H9 (cell line): ENCODE data around the gene RPLP2. TPM values are rescaled to one million over a fixed set of nuclear protein-coding genes. Genes with fewer than 3 reads are reported as not detected.

ENCODE experiments used
- DNase-seq: peaks from one replicate; pipeline ENCODE4 v3.0.0-alpha.2; 2017
- H2AFZ ChIP-seq: one replicate; pipeline ENCODE4 v1.6.1; 2013; ENCODE audit warnings: mild to moderate bottlenecking, low read length, control low read depth, moderate library complexity
- H2AK5ac ChIP-seq: 2 replicates; pipeline ENCODE4 v1.6.1; 2013; ENCODE audit warnings: low read length, control low read depth, mixed read lengths; ENCODE audit not compliant: insufficient read length
- H2BK120ac ChIP-seq: one replicate; pipeline ENCODE4 v1.6.1; 2013; ENCODE audit warnings: low read depth, mild to moderate bottlenecking, low read length, control low read depth, inconsistent platforms; ENCODE audit not compliant: poor library complexity, severe bottlenecking
- H2BK12ac ChIP-seq: 2 replicates; pipeline ENCODE4 v1.6.1; 2013; ENCODE audit warnings: low read length, control low read depth, mixed read lengths, low read depth; ENCODE audit not compliant: insufficient read length
- H2BK15ac ChIP-seq: 2 replicates; pipeline ENCODE4 v1.6.1; 2013; ENCODE audit warnings: low read depth, low read length, control low read depth
- H2BK20ac ChIP-seq: one replicate; pipeline ENCODE4 v1.6.1; 2013; ENCODE audit warnings: low read depth, mild to moderate bottlenecking, low read length, control low read depth, inconsistent platforms; ENCODE audit not compliant: poor library complexity, severe bottlenecking
- H2BK5ac ChIP-seq: 2 replicates; pipeline ENCODE4 v1.6.1; 2013; ENCODE audit warnings: low read length, control low read depth, mixed read lengths; ENCODE audit not compliant: insufficient read length
- H3K14ac ChIP-seq: 2 replicates; pipeline ENCODE4 v1.6.1; 2013; ENCODE audit warnings: low read length, control low read depth; ENCODE audit not compliant: insufficient read depth
- H3K18ac ChIP-seq: 2 replicates; pipeline ENCODE4 v1.6.1; 2013; ENCODE audit warnings: low read depth, mild to moderate bottlenecking, mixed read lengths, low read length, control low read depth; ENCODE audit not compliant: insufficient read length
- H3K23ac ChIP-seq: 2 replicates; pipeline ENCODE4 v1.6.1; 2013; ENCODE audit warnings: low read length, control low read depth, mixed read lengths, low read depth; ENCODE audit not compliant: insufficient read length
- H3K23me2 ChIP-seq: 2 replicates; pipeline ENCODE4 v1.6.1; 2013; ENCODE audit warnings: low read depth, mild to moderate bottlenecking, mixed read lengths, low read length, control low read depth; ENCODE audit not compliant: insufficient read length, poor library complexity, severe bottlenecking
- H3K27ac ChIP-seq: 2 replicates; pipeline ENCODE4 v1.5.1; 2013; ENCODE audit warnings: low read length, control low read depth, mixed read lengths, low read depth; ENCODE audit not compliant: insufficient read length
- H3K27me3 ChIP-seq: 2 replicates; pipeline ENCODE4 v1.6.1; 2013; ENCODE audit warnings: low read length, control low read depth, inconsistent platforms; ENCODE audit not compliant: insufficient read depth
- H3K4ac ChIP-seq: 2 replicates; pipeline ENCODE4 v1.6.1; 2013; ENCODE audit warnings: low read depth, mild to moderate bottlenecking, control low read depth, inconsistent platforms, low read length, moderate library complexity
- H3K4me1 ChIP-seq: 2 replicates; pipeline ENCODE4 v1.6.1; 2013; ENCODE audit warnings: low read length, control low read depth, inconsistent platforms; ENCODE audit not compliant: insufficient read depth
- H3K4me2 ChIP-seq: 2 replicates; pipeline ENCODE4 v1.6.1; 2013; ENCODE audit warnings: low read length, control low read depth, mixed read lengths; ENCODE audit not compliant: insufficient read length, insufficient read depth
- H3K56ac ChIP-seq: 2 replicates; pipeline ENCODE4 v1.6.1; 2013; ENCODE audit warnings: low read depth, mild to moderate bottlenecking, mixed read lengths, low read length, control low read depth; ENCODE audit not compliant: insufficient read length
- H3K79me1 ChIP-seq: 2 replicates; pipeline ENCODE4 v1.6.1; 2013; ENCODE audit warnings: low read depth, mild to moderate bottlenecking, moderate library complexity, low read length, control low read depth, inconsistent platforms; ENCODE audit not compliant: insufficient read depth, poor library complexity, severe bottlenecking
- H3K79me2 ChIP-seq: 2 replicates; pipeline ENCODE4 v1.6.1; 2013; ENCODE audit warnings: low read length, control low read depth, inconsistent platforms; ENCODE audit not compliant: insufficient read depth
- H3K9ac ChIP-seq: 2 replicates; pipeline ENCODE4 v1.6.1; 2013; ENCODE audit warnings: low read length, control low read depth, mixed read lengths; ENCODE audit not compliant: insufficient read length; ENCODE audit errors: extremely low read depth
- H3K9me3 ChIP-seq: one replicate; pipeline ENCODE4 v1.6.1; 2013; ENCODE audit warnings: low read depth, low read length, inconsistent platforms; ENCODE audit not compliant: control insufficient read depth
- H3T11ph ChIP-seq: one replicate; pipeline ENCODE4 v1.6.1; 2013; ENCODE audit warnings: mild to moderate bottlenecking, low read length, control low read depth, inconsistent platforms
- H4K20me1 ChIP-seq: one replicate; pipeline ENCODE4 v1.6.1; 2013; ENCODE audit not compliant: control insufficient read depth, insufficient read length, insufficient read depth
- H4K5ac ChIP-seq: 2 replicates; pipeline ENCODE4 v1.6.1; 2013; ENCODE audit warnings: low read depth, mild to moderate bottlenecking, mixed read lengths, low read length, control low read depth; ENCODE audit not compliant: insufficient read length
- H4K8ac ChIP-seq: replicated peaks from 2 replicates; pipeline ENCODE4 v1.6.1; 2013; ENCODE audit warnings: low read length, control low read depth, mixed read lengths, low read depth; ENCODE audit not compliant: insufficient read length
- H4K91ac ChIP-seq: 2 replicates; pipeline ENCODE4 v1.6.1; 2013; ENCODE audit warnings: low read depth, mild to moderate bottlenecking, moderate library complexity, mixed read lengths, low read length, control low read depth; ENCODE audit not compliant: insufficient read length
- H3K27ac Mint-ChIP-seq, 3 experiments: 2 replicates in 2 of 3; 3 replicates in 1 of 3; pipeline ENCODE4 v1.8.0; 2020 to 2021; ENCODE audit warnings: mixed read lengths in 3 of 3, mild to moderate bottlenecking in 1 of 3, moderate library complexity in 1 of 3
- H3K27me3 Mint-ChIP-seq: 2 replicates; pipeline ENCODE4 v1.8.0; 2021; ENCODE audit warnings: low read depth, mild to moderate bottlenecking, moderate library complexity, mixed read lengths
- H3K36me3 Mint-ChIP-seq, 3 experiments: 2 replicates in 2 of 3; 3 replicates in 1 of 3; pipeline ENCODE4 v1.8.0; 2020 to 2021; ENCODE audit warnings: low read depth in 3 of 3, mixed read lengths in 3 of 3; ENCODE audit not compliant: insufficient read depth in 1 of 3
- H3K4me1 Mint-ChIP-seq, 2 experiments: 2 replicates each; pipeline ENCODE4 v1.8.0; 2020; ENCODE audit warnings: mixed read lengths in 2 of 2
- H3K4me3 Mint-ChIP-seq, 2 experiments: 2 replicates in 1 of 2; 3 replicates in 1 of 2; pipeline ENCODE4 v1.8.0; 2020 to 2021; ENCODE audit warnings: mild to moderate bottlenecking in 2 of 2, mixed read lengths in 2 of 2, moderate library complexity in 1 of 2
- H3K9me3 Mint-ChIP-seq, 2 experiments: 2 replicates in 1 of 2; 3 replicates in 1 of 2; pipeline ENCODE4 v1.8.0; 2020; ENCODE audit warnings: mild to moderate bottlenecking in 2 of 2, mixed read lengths in 2 of 2, moderate library complexity in 1 of 2
- CTCF ChIP-seq: fragments of 200-600 bp; sonication (generic); conservative IDR thresholded peaks from 3 replicates; pipeline ENCODE4 v1.8.0; 2021; ENCODE audit warnings: antibody characterized with exemption, mild to moderate bottlenecking
- WGBS: extraction: QIAGEN DNeasy Blood & Tissue Kit; methylation state at CpG from one replicate; pipeline ENCODE4 v1.1.7; 2013; ENCODE audit warnings: missing lambda C conversion rate, low lambda C conversion rate, mixed read lengths; ENCODE audit not compliant: insufficient read length; ENCODE audit errors: extremely low coverage; 5-methylcytosine and 5-hydroxymethylcytosine counted together
- total RNA-seq: library from RNA; stranded (reverse); gene quantifications from 2 replicates; pipeline ENCODE4 v1.2.1, GENCODE V29; 2021

Gene RPLP2
- total RNA-seq, 1 experiment from 2014 or later: 2,138 TPM

- H2BK5ac ChIP-seq: no peak overlapping the region
- H2BK12ac ChIP-seq: no peak overlapping the region
- H2AFZ ChIP-seq: no peak overlapping the region
- Mint-ChIP-seq H3K9me3 (no peaks in the 10 kb centered on the region), H3K4me3 (no peak overlapping the region), H3K4me1 (peaks cover 16 to 32% of the 10 kb centered on the region in 2 experiments), H3K36me3 (peaks cover 0 to 16% (median 3%) of the 10 kb centered on the region in 3 experiments; a peak in 2 of 7 replicates), H3K27ac (no peak overlapping the region), H3K27me3 (no peaks in the 10 kb centered on the region)
- H2BK20ac ChIP-seq: no peak overlapping the region
- H3K23me2 ChIP-seq: peaks cover 12% of the 10 kb centered on the region
- no peak overlapping the region for H3K18ac ChIP-seq
- no peak overlapping the region for H3K27ac ChIP-seq
- no peak for DNase-seq
- H4K91ac ChIP-seq: no peak overlapping the region
- H3K79me2 ChIP-seq: no peaks in the 10 kb centered on the region
- H3K9ac ChIP-seq: no peak overlapping the region
- no peak overlapping the region for H3K14ac ChIP-seq
- H4K8ac ChIP-seq: no peak overlapping the region
- H3K4me2 ChIP-seq: no peak overlapping the region
- no peak overlapping the region for H3T11ph ChIP-seq
- H2AK5ac ChIP-seq: no peak overlapping the region
- TF ChIP-seq CTCF: no peak
- no peaks in the 10 kb centered on the region for H3K27me3 ChIP-seq
- no peaks in the 10 kb centered on the region for H3K79me1 ChIP-seq
- no CpG with 5 or more reads among the region's 31 CpGs for WGBS
- H2BK120ac ChIP-seq: no peak overlapping the region
- H3K4ac ChIP-seq: no peak overlapping the region
- H4K5ac ChIP-seq: no peak overlapping the region
- H4K20me1 ChIP-seq: peaks cover 2% of the 10 kb centered on the region
- no peak overlapping the region for H3K23ac ChIP-seq
- H3K56ac ChIP-seq: no peak overlapping the region
- H2BK15ac ChIP-seq: no peak overlapping the region
- no peaks in the 10 kb centered on the region for H3K9me3 ChIP-seq
- H3K4me1 ChIP-seq: no peaks in the 10 kb centered on the region; the same call in 1 of the 2 replicates
Observed at GRCh38 chr11:794013-794765, 15.6 kb upstream of the RPLP2 start.
